SU-DHL-6 (cell line): ENCODE results near the gene WDR62.
A peak's percentile ranks its signal among the peaks of the same experiment; 100 is the strongest.
"Not testable (repeated sequence)": the region's sequence is repeated elsewhere in the genome, so short reads cannot be mapped to it uniquely, and the experiment has no call there.

Source experiments
- H2AFZ ChIP-seq: fragments of 200-600 bp; sonication (generic); 2 replicates; pipeline ENCODE4 v1.6.1; 2014; ENCODE audit warnings: low read depth, mild to moderate bottlenecking, moderate library complexity, mixed read lengths, antibody characterized with exemption, low read length; ENCODE audit not compliant: severe bottlenecking
- H3F3A ChIP-seq: fragments of 200-600 bp; shearing (Covaris generic); 2 replicates; pipeline ENCODE4 v1.6.0; 2016; ENCODE audit warnings: antibody characterized with exemption, mild to moderate bottlenecking; ENCODE audit not compliant: insufficient read depth
- H3K27ac ChIP-seq: fragments of 200-600 bp; sonication (generic); 2 replicates; pipeline ENCODE4 v1.5.1; 2016; ENCODE audit warnings: low read depth, mild to moderate bottlenecking, low read length, moderate library complexity, mixed read lengths
- H3K27me3 ChIP-seq: fragments of 200-600 bp; sonication (generic), shearing (Covaris generic); 2 replicates; pipeline ENCODE4 v1.6.0; 2014; ENCODE audit warnings: mild to moderate bottlenecking, low read length
- H3K36me3 ChIP-seq: fragments of 200-600 bp; sonication (generic); 2 replicates; pipeline ENCODE4 v1.6.1; 2014; ENCODE audit warnings: mild to moderate bottlenecking, low read length, mixed read lengths
- H3K4me2 ChIP-seq: fragments of 300-600, 200-600 bp; shearing (Covaris generic), sonication (generic); 2 replicates; pipeline ENCODE4 v1.6.0; 2014; ENCODE audit warnings: low read length, low read depth, mild to moderate bottlenecking; ENCODE audit not compliant: poor library complexity, severe bottlenecking
- H3K4me3 ChIP-seq: fragments of 200-600 bp; sonication (generic); 2 replicates; pipeline ENCODE4 v1.5.1; 2014; ENCODE audit warnings: antibody characterized with exemption, low read length, mild to moderate bottlenecking, mixed read lengths; ENCODE audit not compliant: insufficient read depth, poor library complexity, severe bottlenecking
- H3K79me2 ChIP-seq: fragments of 200-600 bp; sonication (generic); 2 replicates; pipeline ENCODE4 v1.6.1; 2014; ENCODE audit warnings: mild to moderate bottlenecking, low read length, moderate library complexity; ENCODE audit not compliant: insufficient read depth
- H3K9ac ChIP-seq: fragments of 200-600 bp; sonication (generic); 2 replicates; pipeline ENCODE4 v1.7.0; 2014; ENCODE audit warnings: mild to moderate bottlenecking, low read length
- H3K9me2 ChIP-seq: fragments of 200-600 bp; sonication (generic); replicated peaks from 2 replicates; pipeline ENCODE4 v1.6.1; 2014; ENCODE audit warnings: low read length; ENCODE audit not compliant: insufficient read depth
- H3K9me3 ChIP-seq: fragments of 200-600 bp; sonication (generic); 2 replicates; pipeline ENCODE4 v1.6.1; 2014; ENCODE audit warnings: low read length, mixed read lengths; ENCODE audit not compliant: insufficient read depth
- H4K20me1 ChIP-seq: fragments of 200-600 bp; sonication (generic); 2 replicates; pipeline ENCODE4 v1.6.1; 2014; ENCODE audit warnings: low read depth, mild to moderate bottlenecking, antibody characterized with exemption, low read length, moderate library complexity, mixed read lengths
- CTCF ChIP-seq: fragments of 200-600 bp; sonication (generic); IDR thresholded peaks from one replicate; pipeline ENCODE4 v1.5.1; 2017; ENCODE audit warnings: antibody characterized with exemption, mild to moderate bottlenecking, low read length, moderate library complexity; ENCODE audit not compliant: insufficient read depth, poor library complexity, severe bottlenecking
- EZH2phosphoT487 ChIP-seq: fragments of 200-600 bp; sonication (generic), shearing (Covaris generic); conservative IDR thresholded peaks from 2 replicates; pipeline ENCODE4 v1.6.1; 2018; ENCODE audit warnings: mild to moderate bottlenecking, antibody characterized with exemption, low read length, moderate library complexity, mixed read lengths

The WDR62 gene

GRCh38 chr19:36121486-36122124, 66.9 kb downstream of the WDR62 start:
- H3K4me3 ChIP-seq: no peak overlapping the region
- H2AFZ ChIP-seq: no peak overlapping the region
- H3F3A ChIP-seq: no peaks in the 10 kb centered on the region
- H3K9me2 ChIP-seq: no peaks in the 10 kb centered on the region
- H3K9ac ChIP-seq: no peak overlapping the region
- no peaks in the 10 kb centered on the region for H3K9me3 ChIP-seq
- peaks cover 3% of the 10 kb centered on the region; the same call in 1 of the 2 replicates for H3K79me2 ChIP-seq
- TF ChIP-seq CTCF (no peak), EZH2phosphoT487 (no peak)
- H3K36me3 ChIP-seq: no peaks in the 10 kb centered on the region
- H3K27ac ChIP-seq: no peak overlapping the region
- H3K27me3 ChIP-seq: no peaks in the 10 kb centered on the region
- H4K20me1 ChIP-seq: no peaks in the 10 kb centered on the region
- no peak overlapping the region for H3K4me2 ChIP-seq

- H2AFZ ChIP-seq: no peak overlapping the region
- no peak overlapping the region for H3K4me2 ChIP-seq
- peaks cover 4% of the 10 kb centered on the region; the same call in 1 of the 2 replicates for H3F3A ChIP-seq
- H3K9me2 ChIP-seq: no peaks in the 10 kb centered on the region
- no peaks in the 10 kb centered on the region for H4K20me1 ChIP-seq
- no peaks in the 10 kb centered on the region for H3K36me3 ChIP-seq
- H3K79me2 ChIP-seq: no peaks in the 10 kb centered on the region
- no peak for TF ChIP-seq CTCF
- H3K4me3 ChIP-seq: no peak overlapping the region
- H3K27ac ChIP-seq: no peak overlapping the region
- no peaks in the 10 kb centered on the region for H3K27me3 ChIP-seq
- H3K9me3 ChIP-seq: no peaks in the 10 kb centered on the region
- H3K9ac ChIP-seq: no peak overlapping the region
Observed at GRCh38 chr19:36125557-36125956, 70.9 kb downstream of the WDR62 start.

DNA sequence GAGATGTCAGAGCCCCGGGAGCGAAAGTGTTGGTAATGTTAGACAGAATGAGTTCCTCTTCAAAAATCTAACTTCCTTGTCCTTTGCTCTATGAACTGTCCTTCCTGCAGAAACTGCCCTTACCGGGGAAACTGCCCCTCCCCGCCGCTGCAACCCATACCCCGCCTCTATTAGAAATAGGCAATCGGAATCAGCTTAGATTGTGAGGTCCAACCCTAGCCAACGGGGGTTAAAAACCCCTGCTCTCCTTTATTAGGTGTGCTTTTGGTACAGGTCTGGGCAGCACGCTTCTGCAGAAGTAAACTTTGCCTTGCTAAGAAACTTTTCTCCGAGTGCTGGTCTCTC, 73.7 kb downstream of the WDR62 start:
- no peaks in the 10 kb centered on the region for H3K79me2 ChIP-seq
- TF ChIP-seq CTCF (no peak), EZH2phosphoT487 (no peak)

DNA sequence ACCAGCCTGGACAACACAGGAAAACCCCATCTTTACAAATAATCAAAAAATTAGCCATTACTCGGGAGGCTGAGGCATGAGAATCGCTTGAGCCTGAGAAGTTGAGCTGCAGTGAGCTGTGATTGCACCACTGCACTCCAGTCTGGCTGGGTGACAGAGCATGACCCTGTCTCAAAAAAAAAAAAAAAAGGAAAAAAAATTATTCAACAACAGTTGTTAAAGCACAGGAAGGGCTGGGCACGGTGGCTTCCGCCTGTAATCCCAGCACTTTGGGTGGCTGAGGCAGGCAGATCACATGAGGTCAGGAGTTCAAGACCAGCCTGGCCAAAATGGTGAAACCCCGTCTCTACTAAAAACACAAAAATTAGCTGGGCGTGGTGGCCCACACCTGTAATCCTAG, 76.5 kb downstream of the WDR62 start:
- not testable (repeated sequence) for H3K27me3 ChIP-seq, H3K9me2 ChIP-seq, H3K79me2 ChIP-seq, H2AFZ ChIP-seq, H4K20me1 ChIP-seq, H3F3A ChIP-seq, H3K4me2 ChIP-seq, H3K27ac ChIP-seq, H3K9me3 ChIP-seq, H3K36me3 ChIP-seq, H3K9ac ChIP-seq, H3K4me3 ChIP-seq

More for the DNA sequence above, 73.7 kb downstream of the WDR62 start:
- Histone ChIP-seq H3K4me2 (peak overlapping the region; percentile 72), H4K20me1 (no peaks in the 10 kb centered on the region), H3K9me2 (no peaks in the 10 kb centered on the region), H3K9me3 (no peaks in the 10 kb centered on the region), H3K4me3 (peak overlapping the region; percentile 63), H2AFZ (peak overlapping the region; percentile 77), H3K9ac (peak overlapping the region; percentile 70), H3K27me3 (no peaks in the 10 kb centered on the region), H3K27ac (peak overlapping the region; percentile 67), H3K36me3 (no peaks in the 10 kb centered on the region), H3F3A (peaks cover 4% of the 10 kb centered on the region; the same call in 1 of the 2 replicates)

- H3K4me3 ChIP-seq, H3K9me3 ChIP-seq, H3K9ac ChIP-seq, H3K27ac ChIP-seq, H3K36me3 ChIP-seq, H3F3A ChIP-seq, H3K9me2 ChIP-seq, H4K20me1 ChIP-seq, H2AFZ ChIP-seq, H3K27me3 ChIP-seq, H3K79me2 ChIP-seq, H3K4me2 ChIP-seq: not testable (repeated sequence)
Observed at GRCh38 chr19:36134867-36135266, 80.2 kb downstream of the WDR62 start.
